ENCODE results near the gene HCK.

Gene HCK

GRCh38 chr20:32132911-32133549 lies 81.0 kb downstream of the HCK start:
- DNase-seq, result no peak

DNA sequence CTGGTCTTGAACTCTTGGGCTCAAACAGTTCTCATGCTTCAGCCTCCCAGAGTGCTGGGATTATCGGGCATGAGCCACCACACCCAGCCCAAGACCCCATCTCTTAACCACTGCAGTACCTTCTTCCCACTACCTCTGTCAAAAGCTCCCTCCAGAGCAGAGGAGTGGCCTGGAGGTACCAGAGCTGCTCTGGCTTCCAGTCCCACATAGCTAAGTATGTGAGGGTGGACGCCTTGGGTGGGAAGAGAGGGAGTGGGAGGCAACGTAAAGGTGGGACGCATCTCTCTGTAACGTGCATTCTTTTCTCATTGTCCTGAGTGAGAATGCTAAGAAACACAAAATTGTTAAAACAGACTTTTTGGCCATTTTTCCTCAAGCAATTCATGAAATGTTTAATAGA lies 82.0 kb downstream of the HCK start:
- no peak for DNase-seq

- no peak for DNase-seq
Observed at GRCh38 chr20:32135983-32136515, 84.0 kb downstream of the HCK start.

GRCh38 chr20:32138921-32139320 lies 86.9 kb downstream of the HCK start:
- DNase-seq, result no peak

GRCh38 chr20:32139947-32140346 lies 87.9 kb downstream of the HCK start:
- DNase-seq, result no peak

GRCh38 chr20:32140603-32141002 lies 88.6 kb downstream of the HCK start:
- no peak for DNase-seq

GRCh38 chr20:32141465-32141980 lies 89.5 kb downstream of the HCK start:
- DNase-seq, result no peak

DNA sequence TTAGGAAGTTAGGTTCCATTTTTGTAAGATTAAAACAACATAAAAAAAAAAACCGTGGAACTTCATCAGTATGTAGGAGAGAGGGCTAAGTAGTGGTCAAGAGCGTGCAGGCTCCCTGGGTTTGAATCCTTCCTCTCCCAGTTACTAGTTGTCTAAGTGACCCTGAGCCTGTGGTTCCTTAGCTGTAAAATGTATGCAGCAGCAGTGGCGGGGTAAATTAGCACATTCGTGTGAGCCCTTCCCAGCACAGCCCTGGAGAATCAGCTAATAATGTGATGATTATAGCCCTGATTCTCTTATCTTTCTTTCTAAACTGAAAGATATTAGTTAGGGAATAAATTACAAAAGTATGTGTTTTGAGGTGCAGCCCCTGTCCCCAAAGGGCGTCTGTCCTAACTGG lies 90.0 kb downstream of the HCK start:
- no peak for DNase-seq

- no peak for DNase-seq
Observed at GRCh38 chr20:32142991-32143390, 90.9 kb downstream of the HCK start.

- DNase-seq, result no peak
Observed at GRCh38 chr20:32144898-32145662, 93.0 kb downstream of the HCK start.

GRCh38 chr20:32149566-32150170 lies 97.6 kb downstream of the HCK start:
- no peak for DNase-seq

- DNase-seq, result no peak
Observed at GRCh38 chr20:32150291-32150848, 98.3 kb downstream of the HCK start.

All from NCI-H774 (cell line).